ENCODE measurements around the gene SLC25A13.
A peak's percentile ranks its signal among the peaks of the same experiment; 100 is the strongest.
"Not testable (repeated sequence)": the region's sequence is repeated elsewhere in the genome, so short reads cannot be mapped to it uniquely, and the experiment has no call there.

SLC25A13 gene

GRCh38 chr7:96304573-96304972 is 17.3 kb downstream of the SLC25A13 start:
- no peak for DNase-seq (ENCODE audit: low read depth, low spot score)
- H3K4me3 ChIP-seq (ENCODE audit: low read length): no peak overlapping the region

DNA sequence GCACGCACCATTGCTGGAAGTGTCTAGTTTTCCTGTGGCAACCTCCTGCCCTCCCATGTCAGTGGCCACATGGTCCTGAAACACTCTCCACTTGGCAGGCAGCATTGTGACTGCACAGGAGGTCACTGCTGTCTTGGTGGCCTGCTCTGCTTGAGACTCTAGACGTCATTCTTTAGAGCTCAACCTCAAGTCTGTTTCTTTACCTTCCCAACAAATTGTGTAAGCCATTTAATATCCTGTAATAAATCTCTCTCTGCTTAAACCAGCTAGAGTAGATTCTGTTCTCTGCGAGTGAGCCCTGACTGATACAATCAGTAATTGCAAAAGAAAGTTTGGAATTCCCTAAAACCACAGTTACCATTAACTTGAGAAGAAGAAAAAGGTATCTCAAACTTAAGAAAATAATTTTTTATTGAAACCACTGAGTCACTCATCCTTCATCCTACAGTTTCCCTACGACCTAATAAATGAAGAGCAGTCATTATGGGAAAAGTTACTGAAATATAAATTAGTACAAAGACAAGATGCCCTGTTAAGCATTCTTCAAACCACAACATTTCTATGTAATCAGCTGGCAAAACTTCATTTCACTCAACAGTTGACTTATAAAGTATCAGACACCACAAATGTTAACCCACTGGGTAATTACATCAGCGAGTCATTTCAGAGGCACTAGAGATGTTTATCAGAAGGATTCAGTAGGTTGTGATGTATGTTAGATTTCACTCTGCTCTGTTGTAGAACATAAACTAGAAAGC is 18.0 kb downstream of the SLC25A13 start:
- no peak for DNase-seq (ENCODE audit: low read depth, low spot score)
- H3K4me3 ChIP-seq (ENCODE audit: low read length): no peak overlapping the region

GRCh38 chr7:96303105-96303685 is 18.7 kb downstream of the SLC25A13 start:
- H3K4me3 ChIP-seq (ENCODE audit: low read length): no peak overlapping the region
- DNase-seq (ENCODE audit: low read depth, low spot score): no peak

GRCh38 chr7:96300986-96301385 is 20.9 kb downstream of the SLC25A13 start:
- H3K4me3 ChIP-seq (ENCODE audit: low read length): no peak overlapping the region
- DNase-seq (ENCODE audit: low read depth, low spot score): no peak

DNA sequence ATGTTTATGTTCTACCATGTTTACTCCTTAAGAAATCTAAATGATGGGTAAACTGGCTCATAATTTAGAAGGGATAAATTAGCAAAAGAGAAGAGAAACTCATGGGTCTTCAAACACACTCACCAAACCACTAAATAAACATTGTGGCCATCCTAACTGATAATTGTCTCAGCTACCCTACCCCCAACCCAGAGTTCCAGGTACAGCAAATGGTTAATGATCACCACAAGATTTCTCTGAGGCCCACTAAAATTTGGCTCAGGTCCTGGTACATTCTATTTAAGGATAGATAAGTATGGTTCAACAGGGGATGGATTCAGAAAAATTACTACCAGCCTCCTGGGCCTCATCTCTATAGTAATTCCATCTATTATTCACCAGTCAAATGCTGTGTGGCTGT is 21.4 kb downstream of the SLC25A13 start:
- no peak for DNase-seq (ENCODE audit: low read depth, low spot score)
- no peak overlapping the region for H3K4me3 ChIP-seq (ENCODE audit: low read length)

DNA sequence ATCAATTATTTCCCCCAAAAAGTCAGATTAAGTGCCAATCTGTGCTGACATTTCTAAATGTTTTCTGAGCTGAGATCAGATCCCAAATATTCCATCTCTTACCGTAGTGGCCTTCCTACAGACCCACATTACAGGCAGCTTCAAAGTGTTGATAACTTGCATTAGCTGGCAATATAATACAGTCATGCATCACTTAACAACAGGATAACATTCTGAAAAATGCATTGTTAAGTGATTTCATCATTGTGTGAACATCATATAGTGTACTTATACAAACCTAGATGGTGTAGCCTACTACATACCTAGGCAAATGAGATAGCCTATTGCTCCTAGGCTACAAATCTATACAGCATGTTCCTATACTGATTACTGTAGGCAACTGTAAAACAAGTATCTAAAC is 22.4 kb downstream of the SLC25A13 start:
- DNase-seq (ENCODE audit: low read depth, low spot score): no peak
- no peak overlapping the region for H3K4me3 ChIP-seq (ENCODE audit: low read length)

- no peak overlapping the region for H3K4me3 ChIP-seq (ENCODE audit: low read length)
- no peak for DNase-seq (ENCODE audit: low read depth, low spot score)
These were observed 24.0 kb downstream of the SLC25A13 start for GRCh38 chr7:96297876-96298275.

GRCh38 chr7:96297446-96297845 is 24.5 kb downstream of the SLC25A13 start:
- not testable (repeated sequence) for H3K4me3 ChIP-seq (ENCODE audit: low read length); DNase-seq (ENCODE audit: low read depth, low spot score)

- not testable (repeated sequence) for DNase-seq (ENCODE audit: low read depth, low spot score); H3K4me3 ChIP-seq (ENCODE audit: low read length)
These were observed 28.0 kb downstream of the SLC25A13 start for GRCh38 chr7:96293911-96294310.

- H3K4me3 ChIP-seq (ENCODE audit: low read length): no peak overlapping the region
- peak; percentile 12 for DNase-seq (ENCODE audit: low read depth, low spot score)
These were observed 34.3 kb downstream of the SLC25A13 start for GRCh38 chr7:96287559-96287958.

DNA sequence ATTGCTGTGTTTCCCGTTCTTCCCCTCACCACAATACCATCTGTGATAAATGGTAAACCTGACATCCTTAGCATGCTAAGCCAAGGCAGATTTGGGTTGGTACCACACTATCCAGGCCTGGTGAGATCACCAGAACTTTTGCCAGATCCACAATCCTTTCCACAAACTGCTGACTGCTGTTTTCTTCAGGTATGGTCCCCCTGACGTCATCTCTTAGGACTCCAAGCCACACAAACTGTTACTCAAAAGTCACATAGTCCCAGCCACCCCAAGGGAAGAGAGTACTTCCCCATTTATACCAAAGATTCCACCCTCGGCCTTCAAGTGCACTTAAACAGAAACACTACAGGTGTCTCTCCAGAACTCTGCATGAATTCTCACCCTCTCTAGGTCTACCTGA is 34.8 kb downstream of the SLC25A13 start:
- DNase-seq (ENCODE audit: low read depth, low spot score): no peak
- no peak overlapping the region for H3K4me3 ChIP-seq (ENCODE audit: low read length)

DNA sequence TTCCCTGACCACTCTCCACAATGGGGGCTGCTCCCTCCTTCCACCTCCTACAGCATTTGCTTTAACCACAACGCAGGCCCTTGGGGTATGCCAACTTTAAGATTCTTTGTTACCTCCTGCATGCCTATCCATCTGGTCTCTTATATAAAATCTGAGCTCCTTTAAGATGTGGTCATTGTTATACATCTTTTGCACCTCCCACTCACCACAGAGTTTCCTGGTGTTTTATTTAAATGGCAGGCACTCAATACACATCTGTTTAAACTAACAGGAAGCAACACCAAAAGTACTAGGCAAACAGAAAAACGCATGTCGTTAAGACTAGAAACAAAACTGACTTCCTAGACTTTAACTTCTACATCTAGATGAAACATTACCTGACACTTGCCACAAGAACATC is 36.3 kb downstream of the SLC25A13 start:
- 0 out of 2 replicates have a peak overlapping the region, but pooled peaks have one; percentile 11 for H3K4me3 ChIP-seq (ENCODE audit: low read length)
- peak; percentile 97 for DNase-seq (ENCODE audit: low read depth, low spot score)

- no peak overlapping the region for H3K4me3 ChIP-seq (ENCODE audit: low read length)
- no peak for DNase-seq (ENCODE audit: low read depth, low spot score)
These were observed 37.1 kb downstream of the SLC25A13 start for GRCh38 chr7:96284835-96285234.

- H3K4me3 ChIP-seq (ENCODE audit: low read length): no peak overlapping the region
These were observed 37.7 kb downstream of the SLC25A13 start for GRCh38 chr7:96284240-96284639.

DNA sequence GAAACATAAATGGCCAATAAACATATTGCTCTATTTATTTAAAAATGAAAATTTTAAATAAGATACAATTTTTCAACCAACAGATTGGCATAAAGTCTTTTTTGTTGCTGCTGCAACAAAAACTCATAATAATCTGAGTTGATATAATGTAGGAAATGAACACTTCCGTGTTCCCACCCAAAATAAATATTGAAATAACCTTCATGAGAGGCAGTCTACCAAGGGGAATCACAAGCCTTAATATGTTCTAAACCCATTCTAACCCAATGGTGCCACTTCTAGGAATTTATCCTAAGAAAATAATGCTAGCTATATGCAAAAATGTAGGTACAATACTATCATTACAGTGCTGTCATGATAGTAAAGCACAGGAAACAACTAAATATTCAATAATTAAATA is 39.1 kb downstream of the SLC25A13 start:
- DNase-seq (ENCODE audit: low read depth, low spot score): no peak
- H3K4me3 ChIP-seq (ENCODE audit: low read length): no peak overlapping the region

More at GRCh38 chr7:96284240-96284639, 37.7 kb downstream of the SLC25A13 start:
- no peak for DNase-seq (ENCODE audit: low read depth, low spot score)

DNA sequence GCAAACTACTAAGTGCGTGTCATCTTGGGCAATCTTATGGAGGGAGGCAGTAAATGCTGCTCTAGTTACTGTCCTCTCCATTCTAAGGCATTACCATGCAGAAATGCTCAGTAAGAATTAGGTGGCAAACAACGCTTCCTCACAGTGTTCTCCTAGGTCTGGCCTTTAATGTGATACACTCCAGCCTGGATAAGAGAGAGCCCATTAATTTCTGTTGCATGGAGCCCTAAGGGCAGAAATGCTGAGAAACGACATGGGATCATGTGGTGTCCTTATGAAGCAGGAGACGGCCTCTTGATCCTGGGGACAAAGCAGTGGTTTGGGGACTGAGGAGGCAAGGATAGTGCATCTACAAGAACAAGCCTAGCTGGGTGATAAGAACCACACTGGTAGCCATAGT is 44.0 kb downstream of the SLC25A13 start:
- no peak overlapping the region for H3K4me3 ChIP-seq (ENCODE audit: low read length)
- DNase-seq (ENCODE audit: low read depth, low spot score): no peak

DNA sequence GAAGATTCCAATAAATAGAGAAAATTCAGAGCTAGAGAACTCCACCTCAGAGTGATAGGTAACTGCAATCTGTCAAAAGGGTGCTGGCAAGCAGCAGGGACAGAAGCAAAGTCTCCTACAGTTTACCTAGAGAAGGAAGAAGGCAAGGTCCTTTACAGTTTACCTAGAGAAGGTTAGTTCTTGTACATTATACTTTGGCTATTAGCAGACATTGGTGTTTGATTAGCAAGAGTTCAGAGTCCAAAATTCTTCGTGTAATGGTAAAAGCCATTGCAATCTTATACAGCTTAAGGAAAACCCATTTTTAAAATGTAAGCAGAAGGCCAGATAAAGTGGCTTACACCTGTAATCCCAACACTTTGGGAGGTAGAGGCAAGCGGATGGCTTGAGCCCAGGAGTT is 45.9 kb downstream of the SLC25A13 start:
- H3K4me3 ChIP-seq (ENCODE audit: low read length): no peak overlapping the region
- DNase-seq (ENCODE audit: low read depth, low spot score): no peak

DNA sequence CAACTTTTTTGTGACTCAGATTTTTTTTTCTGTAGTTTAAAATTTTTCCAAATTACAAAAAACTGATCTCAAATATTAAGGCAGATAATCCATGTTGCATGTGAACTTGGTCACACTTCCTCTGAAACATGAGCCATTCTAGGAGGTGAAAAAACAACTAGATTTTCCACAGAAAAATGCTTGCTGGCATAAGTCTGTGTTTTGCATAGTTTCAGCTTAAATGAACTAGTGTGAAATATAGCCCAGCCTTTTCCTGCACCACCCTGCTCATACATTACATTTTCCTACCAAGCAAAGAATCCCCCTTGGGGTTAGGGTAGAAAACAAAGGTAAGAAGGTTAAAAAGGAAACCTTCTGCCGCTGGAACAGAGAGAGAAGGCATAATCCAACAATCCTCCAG is 48.2 kb downstream of the SLC25A13 start:
- H3K4me3 ChIP-seq (ENCODE audit: low read length): no peak overlapping the region
- no peak for DNase-seq (ENCODE audit: low read depth, low spot score)

- DNase-seq (ENCODE audit: low read depth, low spot score): no peak
- H3K4me3 ChIP-seq (ENCODE audit: low read length): no peak overlapping the region
These were observed 52.5 kb downstream of the SLC25A13 start for GRCh38 chr7:96269246-96269994.

DNA sequence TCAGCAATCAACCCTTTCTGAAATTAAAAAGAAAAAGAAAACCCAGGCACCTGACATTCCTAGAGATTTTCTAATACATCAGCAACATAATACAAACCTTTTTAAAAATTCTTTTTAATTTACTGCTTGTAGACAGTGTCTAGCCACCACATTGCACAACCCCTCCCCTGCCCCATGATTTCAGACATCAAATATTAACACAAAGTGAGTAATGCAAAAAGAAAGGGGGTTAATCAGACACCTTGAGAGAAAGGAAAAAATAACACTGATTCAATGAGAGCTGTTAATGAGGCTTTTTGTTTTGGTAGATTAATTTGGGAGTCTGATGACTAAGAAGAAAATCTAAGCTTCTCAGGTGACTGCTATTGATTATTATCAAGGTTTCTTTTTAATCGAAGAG is 55.3 kb downstream of the SLC25A13 start:
- no peak overlapping the region for H3K4me3 ChIP-seq (ENCODE audit: low read length)
- no peak for DNase-seq (ENCODE audit: low read depth, low spot score)

Data from Jurkat, Clone E6-1 (cell line).